NCI-H1436 (cell line): ENCODE results near the gene GPRIN2.

Experiments used
- DNase-seq: peaks from one replicate; lab custom pipeline; 2025; lab: John Stamatoyannopoulos, UW

The GPRIN2 gene

GRCh38 chr10:46548498-46549090, 7.9 kb downstream of the GPRIN2 start:
- DNase-seq: no peak

DNA sequence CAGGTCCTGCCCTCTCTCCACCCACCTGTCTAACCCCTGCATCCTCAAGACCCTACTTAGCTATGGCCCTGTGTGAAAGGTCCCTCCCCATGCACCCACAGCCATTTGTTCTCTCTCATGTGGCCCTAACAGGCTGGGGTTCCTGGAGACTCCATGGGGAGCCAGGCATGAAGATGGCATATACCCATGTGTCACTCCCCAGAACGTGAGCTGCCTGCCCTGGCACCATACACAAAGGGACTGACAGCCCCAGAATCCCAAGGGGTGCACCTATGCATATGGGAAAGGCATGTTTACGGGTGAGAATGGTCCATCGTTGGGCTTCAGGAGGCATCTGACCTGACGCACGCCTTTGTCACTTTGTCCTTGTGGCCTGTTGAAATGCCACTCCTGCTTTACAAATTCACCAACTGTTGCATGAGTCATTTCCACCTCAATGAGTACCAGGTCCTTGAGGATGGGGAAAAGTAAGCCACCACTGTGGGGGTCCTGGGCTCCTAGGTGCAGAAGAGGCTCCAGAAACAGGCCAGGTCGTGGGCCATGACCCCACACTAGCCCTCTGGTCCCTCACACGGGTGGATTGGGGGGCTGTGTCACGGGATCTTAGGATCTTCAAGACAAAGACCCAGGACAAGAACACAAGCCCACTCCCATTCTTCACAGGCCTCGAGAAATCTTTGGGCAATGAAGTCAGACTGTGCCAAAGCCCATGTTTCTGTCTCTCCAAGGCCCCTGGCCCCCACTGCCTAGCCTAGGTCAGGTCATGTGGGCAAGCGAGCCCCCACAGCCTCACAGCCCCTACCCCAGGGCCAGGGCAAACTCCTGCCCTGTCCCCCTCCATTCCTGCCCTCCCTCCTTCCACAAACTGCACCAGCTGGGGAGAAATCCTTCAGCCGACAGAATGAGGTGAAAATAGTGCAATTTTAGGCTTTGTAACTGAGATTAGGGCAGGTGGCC, 8.6 kb downstream of the GPRIN2 start:
- DNase-seq: no peak

DNA sequence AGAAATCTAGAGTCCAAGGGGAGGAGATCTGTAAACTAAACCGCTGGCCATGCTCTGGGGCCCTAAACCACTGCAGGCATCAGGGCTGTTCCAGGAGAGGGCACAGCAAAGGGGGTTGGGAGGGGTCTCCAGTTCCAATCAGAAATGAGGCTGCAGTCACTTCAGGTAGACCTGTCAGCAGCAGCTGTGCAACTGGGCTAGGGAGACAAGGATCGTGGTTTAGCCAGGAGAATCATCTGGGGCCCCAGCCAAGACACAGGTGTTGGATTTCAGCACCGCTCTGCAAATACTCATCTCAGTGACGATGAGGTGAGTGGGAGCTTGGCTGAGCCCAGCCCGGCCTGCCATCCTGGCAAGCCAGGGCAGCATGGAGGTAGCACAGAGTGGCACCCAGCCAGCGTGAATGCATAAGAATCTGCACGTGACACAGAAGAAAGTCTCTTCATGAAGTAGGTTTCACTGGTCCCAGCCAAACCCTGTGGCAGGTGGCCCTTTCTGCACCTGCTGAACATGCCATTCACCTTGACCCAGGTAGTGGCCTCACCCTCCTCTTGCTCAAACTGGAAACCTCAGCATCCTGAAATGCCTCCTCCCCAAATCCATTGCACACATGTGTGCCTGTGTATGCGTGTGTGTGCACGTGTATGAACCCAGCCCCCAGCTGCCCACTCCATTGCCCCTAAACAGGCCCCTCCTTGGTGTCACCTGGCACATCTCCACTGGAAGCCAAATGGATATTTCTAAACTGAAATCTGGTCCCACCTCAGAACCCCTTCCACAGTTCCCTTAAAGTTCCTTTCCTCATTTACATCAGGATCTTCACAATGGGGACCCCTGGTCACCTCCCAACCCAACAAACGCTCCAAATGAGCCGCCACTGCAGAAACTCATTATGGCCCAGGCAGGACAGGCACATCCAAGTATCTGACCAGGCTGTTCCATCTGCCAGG, 9.6 kb downstream of the GPRIN2 start:
- no peak for DNase-seq

- DNase-seq: no peak
Measured at GRCh38 chr10:46545861-46546590, 10.4 kb downstream of the GPRIN2 start.

DNA sequence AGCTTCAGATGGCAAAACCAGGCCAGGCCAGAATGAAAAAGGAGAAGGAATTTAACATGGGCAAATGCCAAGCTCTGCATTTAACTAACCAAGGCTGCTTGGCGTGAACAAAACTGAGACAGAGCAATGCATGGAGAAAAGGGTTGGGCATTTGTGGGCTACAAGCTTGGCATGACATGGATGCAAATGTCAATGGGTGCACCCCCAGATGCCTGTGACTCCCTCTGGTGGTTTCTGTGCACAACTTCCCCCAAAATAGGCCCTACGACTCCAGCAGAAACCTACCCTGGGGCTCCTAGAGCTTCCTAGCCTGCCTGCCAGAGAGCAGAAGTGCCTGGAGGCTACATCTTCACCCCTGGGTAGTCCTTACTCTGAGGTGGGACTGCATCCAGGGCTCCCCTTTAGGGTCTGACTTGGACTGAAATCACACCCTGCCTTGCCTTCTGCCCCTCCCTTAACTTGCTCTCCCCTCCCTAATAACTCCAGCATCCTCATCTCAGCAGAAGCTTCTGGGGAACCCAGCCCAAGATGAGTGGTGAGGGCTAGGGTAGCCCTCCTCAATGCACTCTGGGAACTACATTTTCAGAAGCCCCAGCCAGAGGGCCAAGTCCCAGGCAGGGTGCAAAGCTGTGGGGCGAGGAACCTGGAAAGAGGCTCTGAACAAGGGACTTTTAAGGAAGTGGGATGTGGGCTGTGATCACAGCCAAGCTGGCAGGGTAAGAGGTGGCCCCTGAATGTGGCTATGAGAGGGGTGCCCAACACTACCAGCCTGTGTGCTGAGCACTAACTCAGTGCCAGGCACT, 11.3 kb downstream of the GPRIN2 start:
- DNase-seq: no peak

DNA sequence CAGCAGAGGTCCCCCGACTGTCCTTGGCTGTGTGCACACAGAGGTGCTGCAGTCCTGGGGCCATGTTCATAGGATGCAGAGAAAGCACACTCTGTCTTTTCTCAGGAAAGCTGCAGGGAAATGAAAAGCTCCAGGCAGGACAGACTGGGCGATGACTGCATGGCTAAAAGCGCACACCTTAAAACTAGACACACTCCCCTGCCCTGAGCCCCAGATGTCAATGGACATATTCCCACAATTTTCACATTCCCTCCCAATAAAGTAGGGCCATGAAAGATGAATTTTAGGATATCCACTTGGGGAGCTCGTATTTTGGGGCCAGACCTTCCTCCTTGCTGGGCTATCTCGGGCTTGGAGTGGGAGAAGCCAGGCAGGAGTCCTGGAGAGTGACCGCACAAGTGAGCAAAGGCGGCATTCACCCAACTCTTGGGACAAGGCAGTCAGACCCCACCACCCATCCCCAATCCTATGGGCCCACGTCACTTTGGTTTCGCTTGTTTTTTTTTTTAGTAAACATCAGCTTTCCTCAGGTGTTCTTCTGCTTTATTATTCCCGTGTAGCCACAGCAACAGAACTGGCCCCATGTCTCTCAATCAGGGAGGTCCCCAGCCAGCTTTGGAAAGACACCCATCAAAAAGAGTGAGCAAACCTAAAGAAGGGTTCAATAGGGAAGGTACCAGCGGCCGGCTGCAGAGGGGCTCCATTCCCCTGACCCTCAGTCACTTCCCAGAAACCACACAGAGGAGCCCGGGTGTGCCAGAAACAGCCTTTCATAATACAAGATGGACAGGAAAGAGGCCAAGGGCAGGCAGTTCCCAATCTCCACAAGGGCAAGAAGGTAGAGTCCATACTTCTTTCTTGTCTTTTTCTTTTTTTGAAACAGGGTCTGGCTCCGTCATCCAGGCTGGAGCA, 12.7 kb downstream of the GPRIN2 start:
- no peak for DNase-seq

DNA sequence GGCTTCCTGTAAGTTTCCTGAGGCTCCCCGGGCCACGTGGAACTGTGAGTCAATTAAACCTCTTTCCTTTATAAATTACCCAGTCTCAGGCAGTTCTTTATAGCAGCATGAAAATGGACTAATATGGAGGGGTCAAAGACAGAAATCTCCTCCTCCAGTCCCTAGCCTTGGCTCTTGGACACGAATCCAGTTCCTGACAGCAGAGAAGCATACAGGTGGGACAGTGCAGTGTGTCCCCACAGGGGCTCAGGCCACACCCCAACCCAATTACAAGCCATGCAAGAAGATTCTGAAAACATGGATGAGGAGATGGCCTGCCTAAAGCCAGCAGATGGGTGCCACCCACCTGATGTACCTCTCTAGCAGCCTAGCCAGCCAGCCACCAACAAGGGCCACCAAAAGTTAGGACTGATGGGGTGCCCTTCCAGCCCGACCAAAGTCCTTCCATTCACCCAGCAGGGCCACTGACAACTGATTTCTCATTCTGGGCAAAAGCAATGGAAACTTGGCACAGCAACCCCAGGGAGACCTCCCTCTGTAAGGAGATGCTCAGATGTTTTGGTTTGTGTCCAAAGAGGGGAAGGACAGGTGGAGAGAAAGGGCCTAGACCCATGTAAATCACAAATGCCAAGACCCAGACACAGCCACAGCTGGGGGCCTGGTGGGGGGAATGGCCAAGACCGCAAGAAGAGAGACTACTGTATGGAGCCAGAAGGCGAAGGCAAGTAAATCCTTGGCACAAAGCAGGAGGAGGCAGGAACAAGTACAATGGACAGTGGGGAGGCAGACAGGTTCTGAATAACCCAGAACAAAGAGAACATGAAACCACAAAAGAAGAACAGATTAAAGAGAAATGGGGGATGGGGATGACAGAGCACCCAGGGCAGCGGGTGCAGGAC, 13.6 kb downstream of the GPRIN2 start:
- DNase-seq: no peak

- DNase-seq: no peak
Measured at GRCh38 chr10:46541735-46542566, 14.5 kb downstream of the GPRIN2 start.

- DNase-seq: no peak
Measured at GRCh38 chr10:46541017-46541661, 15.3 kb downstream of the GPRIN2 start.

- no peak for DNase-seq
Measured at GRCh38 chr10:46540412-46541016, 15.9 kb downstream of the GPRIN2 start.

DNA sequence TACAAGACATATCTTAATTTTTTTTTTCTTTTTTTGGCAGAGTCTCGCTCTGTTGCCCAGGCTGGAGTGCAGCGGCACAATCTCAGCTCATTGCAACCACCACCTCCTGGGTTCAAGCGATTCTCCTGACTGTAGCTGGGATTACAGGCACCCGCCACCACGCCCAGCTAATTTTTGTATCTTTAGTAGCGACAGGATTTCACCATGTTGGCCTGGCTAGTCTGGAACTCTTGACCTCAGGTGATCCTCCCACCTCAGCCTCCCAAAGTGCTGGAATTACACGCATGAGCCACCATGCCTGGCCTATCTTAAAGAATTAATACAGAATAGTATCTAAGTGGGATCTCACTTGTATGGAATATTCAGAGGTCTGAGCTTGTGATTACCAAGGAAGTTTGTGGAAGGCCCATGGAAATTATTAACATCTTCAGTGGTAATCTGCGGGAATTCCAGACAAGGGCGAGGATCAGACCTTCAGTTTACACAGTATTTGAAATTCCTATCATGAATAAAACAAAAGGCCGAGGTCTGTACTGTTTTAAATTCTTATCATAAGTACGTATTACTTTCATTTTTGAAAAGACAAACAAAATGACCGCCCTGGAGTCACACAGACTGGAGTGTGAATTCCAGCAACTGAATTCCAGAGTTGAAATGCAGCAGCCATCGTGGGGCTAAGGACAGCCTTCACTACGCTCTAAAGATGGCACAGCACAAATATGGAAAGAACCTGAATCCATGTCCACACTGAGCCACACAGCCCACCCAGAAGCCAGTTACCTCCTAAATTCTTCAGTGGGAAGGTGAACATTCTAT, 16.7 kb downstream of the GPRIN2 start:
- no peak for DNase-seq

DNA sequence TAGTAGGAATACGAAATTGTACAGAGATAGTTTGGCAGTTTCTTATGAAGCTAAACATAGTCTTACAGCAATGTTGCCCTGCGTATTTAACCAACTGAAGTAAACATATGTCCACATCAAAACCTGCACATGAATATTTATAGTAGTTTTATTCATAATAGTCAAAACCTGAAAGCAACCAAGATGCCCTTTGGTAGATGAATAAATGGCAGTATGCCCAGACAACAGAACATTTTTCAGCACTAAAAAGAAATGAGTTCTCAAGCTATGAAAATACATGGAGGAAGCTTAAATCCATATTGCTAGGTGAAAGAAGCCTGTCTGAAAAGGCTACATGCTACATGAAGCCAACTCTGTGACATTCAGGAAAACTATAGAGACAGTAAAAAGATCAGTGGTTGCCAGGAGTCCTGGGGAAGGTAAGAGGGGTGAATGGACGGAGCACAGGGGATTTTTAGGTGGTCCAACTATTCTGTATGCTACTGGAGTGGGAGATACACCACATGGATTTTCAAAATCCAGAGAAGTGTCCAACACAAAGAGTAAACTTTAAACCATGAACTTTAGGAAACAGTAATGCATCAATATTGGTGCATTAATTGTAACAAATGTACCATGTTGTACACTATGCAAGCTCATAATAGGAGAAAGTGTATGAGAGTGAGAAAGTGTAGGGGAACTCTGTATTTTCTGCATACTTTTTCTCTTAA, 17.6 kb downstream of the GPRIN2 start:
- DNase-seq: no peak

DNA sequence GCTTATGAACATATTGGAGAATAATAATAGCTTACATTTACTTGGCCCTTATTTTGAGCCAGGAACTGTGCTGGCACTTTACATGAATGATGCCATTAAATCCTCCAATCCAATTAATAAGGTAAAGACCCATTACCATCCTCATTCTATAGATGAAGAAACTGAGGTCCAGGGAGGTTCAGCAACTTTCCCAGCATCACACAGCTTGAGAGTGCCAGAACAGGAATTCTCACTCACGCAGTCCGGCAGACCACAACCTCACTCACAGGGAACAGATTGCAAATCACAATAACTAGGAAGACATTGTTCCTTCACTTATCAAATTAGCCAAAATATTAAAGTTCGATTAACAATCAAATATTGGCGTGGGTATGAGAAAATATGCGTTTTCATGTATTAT, 18.3 kb downstream of the GPRIN2 start:
- DNase-seq: no peak

DNA sequence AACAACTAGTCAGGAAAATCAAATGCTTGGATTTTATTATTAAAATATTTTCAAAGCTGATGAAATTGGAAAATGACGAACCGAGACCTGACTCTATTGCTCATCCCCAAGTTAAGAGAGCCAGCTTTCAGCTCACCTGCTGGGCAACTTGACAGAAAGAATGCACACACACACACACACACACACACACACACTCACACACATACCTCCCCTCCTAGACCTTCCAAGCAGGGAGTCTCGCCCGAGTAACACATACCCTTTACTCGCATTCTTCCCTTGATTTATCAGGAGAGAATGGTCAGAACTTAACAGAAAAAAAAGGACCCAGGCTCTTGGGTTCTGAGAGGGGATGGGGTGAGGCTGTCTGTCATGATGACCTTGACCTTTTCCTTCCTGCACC, 19.1 kb downstream of the GPRIN2 start:
- no peak for DNase-seq

DNA sequence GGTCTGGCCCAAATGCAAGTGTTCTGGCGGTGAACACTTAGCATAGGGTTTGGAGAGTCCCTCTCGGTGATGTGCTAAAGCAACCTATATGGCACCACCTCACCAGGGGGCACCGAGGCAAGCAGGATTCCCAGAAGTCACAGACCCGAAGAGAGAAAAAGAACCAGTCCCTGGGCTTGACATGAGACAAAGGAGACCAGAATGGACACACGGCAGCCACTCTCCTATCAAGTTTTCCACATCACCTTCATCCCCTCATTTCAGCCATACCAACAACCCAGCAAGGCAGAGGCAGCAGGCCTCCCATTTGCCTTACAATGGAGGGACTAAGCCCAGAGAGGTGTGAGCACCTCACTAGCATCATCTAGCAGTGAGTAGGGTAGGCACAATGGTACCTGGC, 19.7 kb downstream of the GPRIN2 start:
- no peak for DNase-seq
